Heart right ventricle (tissue), 16 donors: ENCODE results near the gene TSPAN18. TPM values are rescaled to one million over a fixed set of nuclear protein-coding genes. Genes with fewer than 3 reads are reported as not detected.

ENCODE experiments used
- ATAC-seq, 8 donors: fragments of 200-7000 bp; cut with Tn5 transposase; one replicate each; pipeline ENCODE4 v1.9.1; 2020; ENCODE audit warnings: mild to moderate bottlenecking in 8 of 8, moderate library complexity in 8 of 8, moderate number of reproducible peaks in 1 of 8
- DNase-seq, 2 donors: peaks; one replicate each; pipeline ENCODE4 v3.0.0-alpha.2; 2020
- H3K27ac ChIP-seq, 10 donors: fragments of 200-600 bp; sonication (generic) in 2 of 10; one replicate each; pipeline versions ENCODE4 v1.5.0 to v1.8.0; 2020 to 2022; ENCODE audit warnings: mild to moderate bottlenecking in 3 of 10
- H3K27me3 ChIP-seq, 7 donors: fragments of 200-600 bp; one replicate each; pipeline ENCODE4 v1.8.0; 2021 to 2022; ENCODE audit warnings: mild to moderate bottlenecking in 2 of 7
- H3K36me3 ChIP-seq, 9 donors: fragments of 200-600 bp; sonication (generic) in 1 of 9; one replicate each; pipeline versions ENCODE4 v1.5.0 to v1.8.0; 2020 to 2022; ENCODE audit warnings: mild to moderate bottlenecking in 2 of 9
- H3K4me1 ChIP-seq, 9 donors: fragments of 200-600 bp; sonication (generic) in 1 of 9; one replicate each; pipeline versions ENCODE4 v1.5.0 to v1.8.0; 2020 to 2022; ENCODE audit warnings: mild to moderate bottlenecking in 4 of 9
- H3K4me3 ChIP-seq, 10 donors: fragments of 200-600 bp; sonication (generic) in 2 of 10; one replicate each; pipeline versions ENCODE4 v1.5.0 to v1.8.0; 2020 to 2022; ENCODE audit warnings: mild to moderate bottlenecking in 7 of 10, moderate library complexity in 2 of 10
- H3K9me3 ChIP-seq, 11 donors: fragments of 200-600 bp in 10 of 11; sonication (generic) in 2 of 11; one replicate each; pipeline versions ENCODE4 v1.5.0 to v1.8.0; 2013 to 2022; ENCODE audit warnings: mild to moderate bottlenecking in 2 of 11, control low read depth in 1 of 11, moderate library complexity in 1 of 11
- WGBS, 2 donors: extraction: QIAGEN DNeasy Blood & Tissue Kit; methylation state at CpG; one replicate each; pipeline ENCODE4 v1.1.7; 2013; ENCODE audit warnings: inconsistent platforms in 1 of 2; 5-methylcytosine and 5-hydroxymethylcytosine counted together
- intact Hi-C, 10 donors: fragments of 100-400 bp; cut with DNase I; formaldehyde crosslinking; loops; one replicate each; pipeline versions ENCODE4 v1.11.1 to v1.14.2; 2022
- polyA plus RNA-seq, 2 donors: library from polyadenylated mRNA; stranded (reverse); fragments of 200-250 nt; gene quantifications; one replicate each; pipeline ENCODE4 v1.2.3, GENCODE V29; 2013
- total RNA-seq, 10 donors: library from RNA; stranded (reverse); fragmentation: NEBNext Ultra II Directional in 3 of 10; extraction: Animal tissue kit (Norgen Biotek cat#: 25700) in 3 of 10; gene quantifications; one replicate each; pipeline versions ENCODE4 v1.2.1 to v1.2.4, GENCODE V29; 2021 to 2023
- TF ChIP-seq, protein P1 (sequence below), 9 donors: fragments of 200-600 bp; sonication (generic) in 2 of 9; IDR thresholded peaks; one replicate each; pipeline versions ENCODE4 v1.5.0 to v1.8.0; 2021 to 2022; ENCODE audit warnings: antibody characterized with exemption in 9 of 9, mild to moderate bottlenecking in 5 of 9, moderate library complexity in 1 of 9
- donor health status: Arrhythmogenic right ventricular cardiomyopathy.
- donor health status: ischemic (EF 13 %, LVEDD 7.1; RV severe dilation, severe dysfunction).
- donor health status: healthy with polysubstance abuse.
- donor health status: DM: no; HTN: yes; CAD: no.
- donor health status: DM: no; HTN: no; CAD: no.
- donor health status: ischemic (EF 25% LVEDD 6.9; RV normal size, moderate dysfunction).
- donor health status: ischemic (EF 25% LVEDD 5.7; RV mildly dilated, moderate dysfunction).
- donor health status: healthy.
- donor health status: DM: yes; HTN: yes; CAD: no.
- donor health status: Ischemic cardiomyopathy.
- donor health status: ischemic (EF 35%, LVEDD 5.7; RV mildly dilated, moderate dysfunction).
- donor health status: nonischemic (EF 11% LVEDD 7.7; RV severe dilation, severe dysfunction).
- donor health status: DM: yes; HTN: yes; CAD: no.
- donor health status: PGD.
- donor health status: ischemic (EF 29% LVEDD 5.4; RV normal size, mild dysfunction).
- donor health status: nonischemic (EF 23%, LVEDD 6.1; RV moderate dilation, normal function).

Gene TSPAN18
- total and polyA plus RNA-seq, 12 donors, result 37.7 to 140 (median 92.9) TPM

DNA sequence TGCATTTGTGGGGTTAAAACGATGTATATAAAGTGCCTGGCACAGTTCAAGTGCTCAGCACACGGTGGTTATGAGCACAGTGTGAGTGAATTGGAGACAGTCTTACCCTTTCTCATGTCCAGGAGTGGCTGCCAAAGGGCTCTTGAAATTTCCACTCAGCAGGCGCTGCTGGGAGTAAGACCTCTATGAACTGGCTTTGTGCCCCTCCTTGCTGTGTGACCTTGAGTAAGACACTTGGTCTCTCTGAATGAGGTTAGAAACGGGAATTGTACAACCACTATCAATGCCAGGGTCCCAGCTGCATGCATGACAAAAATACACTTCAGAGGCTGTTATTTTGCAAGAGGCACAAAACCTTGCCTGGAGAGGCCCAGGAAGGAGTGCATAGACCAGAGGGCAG is 86.6 kb downstream of the TSPAN18 start:
- TF ChIP-seq, protein P1, sequence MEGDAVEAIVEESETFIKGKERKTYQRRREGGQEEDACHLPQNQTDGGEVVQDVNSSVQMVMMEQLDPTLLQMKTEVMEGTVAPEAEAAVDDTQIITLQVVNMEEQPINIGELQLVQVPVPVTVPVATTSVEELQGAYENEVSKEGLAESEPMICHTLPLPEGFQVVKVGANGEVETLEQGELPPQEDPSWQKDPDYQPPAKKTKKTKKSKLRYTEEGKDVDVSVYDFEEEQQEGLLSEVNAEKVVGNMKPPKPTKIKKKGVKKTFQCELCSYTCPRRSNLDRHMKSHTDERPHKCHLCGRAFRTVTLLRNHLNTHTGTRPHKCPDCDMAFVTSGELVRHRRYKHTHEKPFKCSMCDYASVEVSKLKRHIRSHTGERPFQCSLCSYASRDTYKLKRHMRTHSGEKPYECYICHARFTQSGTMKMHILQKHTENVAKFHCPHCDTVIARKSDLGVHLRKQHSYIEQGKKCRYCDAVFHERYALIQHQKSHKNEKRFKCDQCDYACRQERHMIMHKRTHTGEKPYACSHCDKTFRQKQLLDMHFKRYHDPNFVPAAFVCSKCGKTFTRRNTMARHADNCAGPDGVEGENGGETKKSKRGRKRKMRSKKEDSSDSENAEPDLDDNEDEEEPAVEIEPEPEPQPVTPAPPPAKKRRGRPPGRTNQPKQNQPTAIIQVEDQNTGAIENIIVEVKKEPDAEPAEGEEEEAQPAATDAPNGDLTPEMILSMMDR (IDR thresholded peaks at IDR 0.05), result no peak
- H3K27ac ChIP-seq, result peak overlapping the region in 9 of 10 donors; percentile 30 to 77 (median 65)
- no peaks in the 10 kb centered on the region for H3K36me3 ChIP-seq

DNA sequence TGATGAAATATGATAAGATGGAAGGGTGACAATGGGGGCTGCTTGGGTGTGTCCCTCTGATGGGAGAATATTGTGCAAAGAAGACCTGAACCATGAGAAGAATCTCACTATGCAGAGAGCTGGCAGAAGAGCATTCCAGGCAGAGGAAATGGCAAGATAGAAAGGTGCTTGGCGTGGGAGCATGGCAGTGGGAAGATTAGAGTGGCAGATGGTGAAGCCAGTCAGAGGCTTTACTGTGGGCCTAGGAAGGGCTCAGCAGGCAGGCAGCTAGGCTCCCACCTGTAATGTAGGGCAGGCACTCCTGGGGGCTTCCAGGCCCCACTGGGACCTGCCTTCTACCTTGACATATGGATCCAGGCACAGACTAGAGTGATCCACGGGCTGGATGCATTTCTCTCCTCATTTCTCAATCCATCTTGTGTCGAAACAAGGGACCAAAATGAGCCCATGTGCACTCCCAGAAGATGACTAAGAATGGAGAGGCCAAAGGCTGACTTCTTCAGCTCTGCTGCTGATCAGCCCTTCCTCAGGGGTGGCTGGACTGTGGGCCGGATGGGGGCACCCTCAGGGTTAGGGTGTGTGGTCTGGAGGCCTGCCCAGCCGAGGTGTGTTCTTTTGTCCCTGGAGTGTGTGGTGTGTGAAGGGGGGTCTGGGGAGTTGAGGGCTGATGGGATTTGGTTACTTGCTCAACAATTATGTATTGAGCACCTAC is 88.3 kb downstream of the TSPAN18 start:
- TF ChIP-seq, protein P1 (IDR thresholded peaks at IDR 0.05), result no peak
- ATAC-seq, result peak in 2 of 8 donors; percentile 22 to 23
- H3K36me3 ChIP-seq, result no peaks in the 10 kb centered on the region
- intact Hi-C loops, result loop anchor here in 2 of 10 donors (5.0 kb wide), 2 partner anchors 38 to 88 kb away; partner anchors contain the start of gene TSPAN18 (in 1 of the 2)
- DNase-seq, result no peak
- H3K4me1 ChIP-seq, result peaks cover 18 to 100% (median 81%) of the 10 kb centered on the region in 9 donors
- no peak overlapping the region for H3K4me3 ChIP-seq
- 63 to 65% methylated on average over 5 of the region's 5 CpGs for WGBS, 2 donors
- peak overlapping the region in 7 of 10 donors; percentile 29 to 72 (median 42) for H3K27ac ChIP-seq
- peaks cover 0 to 6% (median 0%) of the 10 kb centered on the region in 11 donors for H3K9me3 ChIP-seq
- H3K27me3 ChIP-seq, result no peaks in the 10 kb centered on the region

More for the DNA sequence above, 86.6 kb downstream of the TSPAN18 start:
- intact Hi-C loops, result loop anchor here in 1 of 10 donors (5.0 kb wide), 1 partner anchor 86 kb away; the partner anchor contains the start of gene TSPAN18
- Histone ChIP-seq H3K4me1 (peaks cover 18 to 95% (median 77%) of the 10 kb centered on the region in 9 donors), H3K4me3 (no peak overlapping the region), H3K27me3 (no peaks in the 10 kb centered on the region), H3K9me3 (peaks cover 0 to 6% (median 0%) of the 10 kb centered on the region in 11 donors)
- WGBS, 2 donors, result 31 to 35% methylated on average over 4 of the region's 4 CpGs
- ATAC-seq, result peak; percentile 50 to 84 (median 67)
- DNase-seq, result peak; percentile 34 to 65

DNA sequence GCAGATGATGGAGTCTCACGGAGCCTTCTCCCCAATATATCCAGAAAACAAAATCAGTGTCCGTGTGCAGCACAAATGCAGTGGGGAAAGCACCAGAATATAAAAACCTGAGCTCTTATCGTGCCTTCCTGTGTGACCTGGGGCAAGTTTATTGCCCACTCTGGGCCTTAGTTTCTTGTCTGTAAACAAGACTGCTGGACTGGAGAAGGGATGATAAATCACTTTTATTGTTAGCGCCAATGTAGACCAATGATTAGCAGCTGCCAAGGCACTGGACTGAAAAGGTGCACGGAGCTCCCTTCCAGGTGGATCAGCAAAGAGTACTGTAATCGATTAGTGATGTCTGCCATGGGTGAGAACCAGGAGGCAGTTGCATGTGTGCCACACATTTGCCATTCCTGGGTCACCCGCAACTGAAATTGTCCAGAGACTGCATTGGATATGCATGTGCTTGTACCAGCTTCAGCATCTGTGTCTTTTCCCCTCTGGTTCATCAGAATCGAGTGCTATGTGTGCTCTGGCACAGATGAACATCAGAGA is 89.2 kb downstream of the TSPAN18 start:
- intact Hi-C loops, result loop anchor here in 1 of 10 donors (5.0 kb wide), 1 partner anchor 39 kb away; no protein-coding TSS in a partner anchor
- WGBS, 2 donors, result 85 to 95% methylated on average over 8 of the region's 8 CpGs
- Histone ChIP-seq H3K36me3 (no peaks in the 10 kb centered on the region), H3K9me3 (peaks cover 0 to 6% (median 0%) of the 10 kb centered on the region in 11 donors), H3K4me3 (no peak overlapping the region), H3K27me3 (no peaks in the 10 kb centered on the region), H3K4me1 (peaks cover 15 to 95% (median 77%) of the 10 kb centered on the region in 9 donors), H3K27ac (peak overlapping the region in 4 of 10 donors; percentile 49 to 72 (median 60))
- DNase-seq (no peak), ATAC-seq (no peak)
- TF ChIP-seq, protein P1 (IDR thresholded peaks at IDR 0.05), result no peak

DNA sequence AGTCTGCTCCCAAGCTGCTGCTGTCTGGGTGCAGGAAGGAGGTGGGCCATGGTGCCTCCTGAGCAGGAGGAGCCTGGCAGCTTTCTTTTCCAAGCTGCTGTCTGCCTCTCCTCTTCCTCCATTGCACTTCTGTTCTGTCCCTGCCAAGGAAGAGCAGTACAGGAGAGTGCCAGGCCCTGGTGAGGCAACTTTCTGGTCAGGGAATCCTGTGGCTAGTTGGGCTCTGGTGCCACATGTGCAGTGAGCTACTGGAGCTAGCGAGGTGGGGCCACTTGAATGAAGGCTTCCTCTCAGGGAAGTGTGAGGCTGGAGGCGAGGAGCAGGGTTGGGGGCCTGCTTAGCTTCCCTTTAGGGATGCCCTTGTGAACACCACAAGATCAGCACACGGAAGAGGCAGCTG is 90.0 kb downstream of the TSPAN18 start:
- intact Hi-C loops, result loop anchor here in 1 of 10 donors (5.0 kb wide), 1 partner anchor 39 kb away; no protein-coding TSS in a partner anchor
- peaks cover 15 to 95% (median 70%) of the 10 kb centered on the region in 9 donors for H3K4me1 ChIP-seq

More for the DNA sequence above, 90.0 kb downstream of the TSPAN18 start:
- Histone ChIP-seq H3K27ac (peak overlapping the region in 9 of 10 donors; percentile 19 to 72 (median 38)), H3K4me3 (no peak overlapping the region), H3K9me3 (peaks cover 0 to 6% (median 0%) of the 10 kb centered on the region in 11 donors), H3K36me3 (no peaks in the 10 kb centered on the region), H3K27me3 (no peaks in the 10 kb centered on the region)
- ATAC-seq, result no peak
- TF ChIP-seq, protein P1 (IDR thresholded peaks at IDR 0.05), result no peak
- 91 to 92% methylated on average over 3 of the region's 3 CpGs for WGBS, 2 donors
- no peak for DNase-seq
